ENCODE data around the gene LITAFD.

DNA sequence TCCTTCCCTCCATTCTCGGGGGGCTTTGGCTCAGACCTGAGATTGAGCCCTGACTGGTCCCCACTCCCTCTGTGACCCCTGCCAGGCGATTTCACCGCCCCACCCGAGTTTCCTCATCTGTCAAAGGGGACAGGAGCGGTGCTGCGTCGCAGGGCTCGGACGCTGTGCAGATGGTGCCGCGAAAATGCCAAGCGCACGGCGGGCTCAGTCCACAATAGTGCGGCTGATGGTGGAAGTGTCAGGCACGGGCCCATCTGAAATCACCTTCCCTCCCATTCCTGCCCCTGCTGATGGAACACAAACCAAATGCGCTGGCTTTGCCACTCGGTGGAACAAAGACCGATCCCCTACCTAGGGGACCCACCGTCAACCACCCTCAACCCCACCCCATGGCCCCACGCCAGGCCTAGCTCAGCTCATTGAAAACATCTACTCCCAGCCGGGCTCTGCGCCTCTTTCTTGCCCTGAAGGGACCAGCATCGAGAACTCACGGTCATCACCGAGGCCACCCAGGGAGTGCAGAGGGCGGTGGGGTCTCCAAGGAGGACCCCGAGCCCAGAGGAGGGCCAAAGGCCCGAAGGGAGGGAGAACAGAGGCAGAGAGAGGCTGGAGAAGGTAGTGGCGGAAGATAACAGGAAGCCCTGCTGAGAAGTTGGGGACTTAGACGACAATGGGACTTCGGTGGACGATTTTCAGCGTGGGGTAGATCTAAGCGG lies 14.8 kb upstream of the LITAFD start:
- no peak for TF ChIP-seq EZH2 (IDR thresholded peaks at IDR 0.05; ENCODE audit: low read length, unreplicated experiment)
- no peak for TF ChIP-seq CTCF (conservative IDR thresholded peaks at IDR 0.05; ENCODE audit: low read depth, low read length)

Data from PC-3 (cell line).